Measurements from ENCODE around the gene BEND5.

DNA sequence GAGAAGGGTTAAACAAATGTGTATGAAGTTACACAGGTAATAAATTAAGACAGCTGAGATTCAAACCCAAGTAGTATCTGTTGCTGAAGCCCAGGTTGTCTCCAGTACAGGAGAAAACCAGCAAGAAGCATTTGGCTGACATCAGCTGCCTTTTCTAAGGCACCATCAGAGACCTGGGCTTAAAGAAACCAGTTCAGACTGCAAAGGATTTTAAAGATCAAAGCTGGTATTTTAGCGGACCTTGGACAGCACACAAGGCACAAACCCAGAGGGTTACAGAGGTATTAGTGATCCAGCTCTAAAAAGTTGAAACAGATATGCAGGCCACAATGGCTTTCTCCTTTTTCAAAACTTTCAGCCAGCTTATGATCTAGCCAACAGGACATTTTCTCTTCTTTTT lies 23.4 kb downstream of the BEND5 start:
- TF ChIP-seq EZH2 (IDR thresholded peaks at IDR 0.05; ENCODE audit: low read depth), result no peak
- TF ChIP-seq, protein P1, sequence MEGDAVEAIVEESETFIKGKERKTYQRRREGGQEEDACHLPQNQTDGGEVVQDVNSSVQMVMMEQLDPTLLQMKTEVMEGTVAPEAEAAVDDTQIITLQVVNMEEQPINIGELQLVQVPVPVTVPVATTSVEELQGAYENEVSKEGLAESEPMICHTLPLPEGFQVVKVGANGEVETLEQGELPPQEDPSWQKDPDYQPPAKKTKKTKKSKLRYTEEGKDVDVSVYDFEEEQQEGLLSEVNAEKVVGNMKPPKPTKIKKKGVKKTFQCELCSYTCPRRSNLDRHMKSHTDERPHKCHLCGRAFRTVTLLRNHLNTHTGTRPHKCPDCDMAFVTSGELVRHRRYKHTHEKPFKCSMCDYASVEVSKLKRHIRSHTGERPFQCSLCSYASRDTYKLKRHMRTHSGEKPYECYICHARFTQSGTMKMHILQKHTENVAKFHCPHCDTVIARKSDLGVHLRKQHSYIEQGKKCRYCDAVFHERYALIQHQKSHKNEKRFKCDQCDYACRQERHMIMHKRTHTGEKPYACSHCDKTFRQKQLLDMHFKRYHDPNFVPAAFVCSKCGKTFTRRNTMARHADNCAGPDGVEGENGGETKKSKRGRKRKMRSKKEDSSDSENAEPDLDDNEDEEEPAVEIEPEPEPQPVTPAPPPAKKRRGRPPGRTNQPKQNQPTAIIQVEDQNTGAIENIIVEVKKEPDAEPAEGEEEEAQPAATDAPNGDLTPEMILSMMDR (conservative IDR thresholded peaks at IDR 0.05), result no peak

Data from PC-9 (cell line).